ENCODE data around the gene DNAH9.

- TF ChIP-seq CTCF (IDR thresholded peaks at IDR 0.05; ENCODE audit: borderline replicate concordance, extremely low read depth, low read length, poor library complexity, severe bottlenecking) (no peak), EZH2 (IDR thresholded peaks at IDR 0.05; ENCODE audit: borderline replicate concordance, low read depth, low read length, severe bottlenecking) (no peak)
Measured at GRCh38 chr17:11889266-11889665, 291.0 kb downstream of the DNAH9 start.

Measured in DND-41 (cell line).